ENCODE measurements around the gene FBXO38. TPM values are rescaled to one million over a fixed set of nuclear protein-coding genes. Genes with fewer than 3 reads are reported as not detected.
A peak's percentile ranks its signal among the peaks of the same experiment; 100 is the strongest.

The FBXO38 gene
- total RNA-seq, 4 donors from 2014 or later = 70.0 to 182 (median 79.3) TPM

GRCh38 chr5:148343046-148343407 is 40.7 kb upstream of the FBXO38 start:
- no peaks in the 10 kb centered on the region for H3K9me3 ChIP-seq
- peak; percentile 63 for DNase-seq
- intact Hi-C loops (cut with DNase I; ENCODE audit: low total_unique reads) (no loop called here), in situ Hi-C loops (cut with MboI; ENCODE audit: low pct_ligation_motif_present in 1 of 4, low pct_unique_long_range_greater_than_20kb in 1 of 4, low sequenced_read_pairs in 3 of 4) (no loop called here)
- no peak for TF ChIP-seq POLR2AphosphoS5 (IDR thresholded peaks at IDR 0.05)
- TF ChIP-seq CTCF (IDR thresholded peaks at IDR 0.05) = no peak
- TF ChIP-seq EP300 (IDR thresholded peaks at IDR 0.05; ENCODE audit: low read depth) = no peak
- TF ChIP-seq POLR2A (IDR thresholded peaks at IDR 0.05) = no peak
- H3K4me1 ChIP-seq = peaks cover 0 to 11% (median 4%) of the 10 kb centered on the region in 4 donors
- H3K27me3 ChIP-seq = no peaks in the 10 kb centered on the region
- H3K4me3 ChIP-seq = no peak overlapping the region
- H3K36me3 ChIP-seq = no peaks in the 10 kb centered on the region
- WGBS, 2 donors (ENCODE audit: low coverage in 1 of 2) = 53 to 63% methylated on average over 2 of the region's 2 CpGs
- H3K27ac ChIP-seq = peak overlapping the region in 3 of 4 donors; percentile 15 to 54 (median 48)

DNA sequence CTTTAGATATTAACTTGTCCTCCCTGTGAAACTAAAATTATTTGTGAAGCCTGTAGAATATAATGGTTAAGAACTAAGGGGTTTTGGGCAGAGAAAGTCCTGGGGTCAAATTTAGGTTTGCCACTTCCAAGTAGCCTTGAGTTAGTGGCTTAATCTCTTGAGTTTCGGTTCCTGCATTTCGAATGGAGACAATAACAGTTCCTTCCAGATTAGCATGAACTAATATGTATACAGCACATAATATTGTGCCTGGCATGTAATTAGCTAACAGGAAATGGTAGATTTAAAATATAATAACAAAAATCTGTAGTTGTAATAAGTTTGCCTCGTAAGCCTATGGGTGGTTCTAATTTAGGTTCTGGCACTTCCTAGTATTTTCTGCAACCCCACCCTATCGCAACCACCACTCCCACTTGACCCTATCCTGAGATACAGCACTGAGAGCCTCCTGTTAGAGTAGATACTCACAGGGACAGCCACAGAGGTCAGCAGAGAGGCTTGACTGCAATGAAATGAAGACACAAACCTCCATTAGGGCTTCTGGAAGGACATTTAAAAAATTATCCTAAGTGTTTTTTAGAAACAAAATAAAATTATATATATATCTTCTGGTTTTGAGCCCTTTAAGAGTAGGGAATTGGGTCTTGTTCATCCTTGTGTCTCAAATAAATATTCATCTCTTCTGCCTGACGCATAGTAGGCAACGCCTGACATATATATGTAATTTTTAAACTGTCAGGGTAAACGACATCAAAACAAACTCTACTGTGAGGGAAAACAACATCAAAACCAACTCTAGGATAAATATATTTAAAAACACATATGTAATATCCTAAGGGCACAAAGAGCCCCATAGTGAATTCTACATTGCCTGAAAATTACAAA is 39.9 kb upstream of the FBXO38 start:
- WGBS, 2 donors (ENCODE audit: low coverage in 1 of 2) = 74 to 76% methylated on average over 7 of the region's 7 CpGs
- H3K27ac ChIP-seq = peak overlapping the region in 3 of 4 donors; percentile 15 to 54 (median 48)

DNA sequence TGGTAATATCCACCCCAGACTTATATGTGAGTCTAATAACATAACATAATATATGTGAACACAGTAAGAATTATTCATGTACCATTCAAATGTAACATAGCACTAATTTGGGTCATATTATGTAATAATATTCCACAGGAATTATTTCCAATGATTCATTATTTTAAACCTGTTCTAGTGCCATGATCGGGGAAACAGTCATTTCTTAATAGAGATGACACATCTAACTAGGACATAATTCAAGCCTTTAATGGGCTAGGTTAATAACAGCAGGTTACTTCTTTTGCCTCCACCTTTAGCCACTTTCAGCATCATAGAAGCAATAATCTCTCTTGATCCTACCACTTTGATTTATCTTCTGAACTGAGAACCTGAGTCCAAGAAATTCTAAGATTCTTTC is 36.1 kb upstream of the FBXO38 start:
- no peaks in the 10 kb centered on the region for H3K27me3 ChIP-seq
- H3K4me1 ChIP-seq = peaks cover 0 to 11% (median 4%) of the 10 kb centered on the region in 4 donors
- no peak overlapping the region for H3K4me3 ChIP-seq
- intact Hi-C loops (cut with DNase I; ENCODE audit: low total_unique reads) (no loop called here), in situ Hi-C loops (cut with MboI; ENCODE audit: low pct_ligation_motif_present in 1 of 4, low pct_unique_long_range_greater_than_20kb in 1 of 4, low sequenced_read_pairs in 3 of 4) (no loop called here)
- no peak for DNase-seq
- no peaks in the 10 kb centered on the region for H3K9me3 ChIP-seq
- no peak overlapping the region for H3K27ac ChIP-seq
- no peaks in the 10 kb centered on the region for H3K36me3 ChIP-seq
- TF ChIP-seq EP300 (IDR thresholded peaks at IDR 0.05; ENCODE audit: low read depth) = no peak
- no peak for TF ChIP-seq CTCF (IDR thresholded peaks at IDR 0.05)
- no peak for TF ChIP-seq POLR2AphosphoS5 (IDR thresholded peaks at IDR 0.05)
- TF ChIP-seq POLR2A (IDR thresholded peaks at IDR 0.05) = no peak
- 75 to 79% methylated on average over 1 of the region's 1 CpG for WGBS, 2 donors (ENCODE audit: low coverage in 1 of 2)

More for the DNA sequence above, 39.9 kb upstream of the FBXO38 start:
- in situ Hi-C loops (cut with MboI; ENCODE audit: low pct_ligation_motif_present in 1 of 4, low pct_unique_long_range_greater_than_20kb in 1 of 4, low sequenced_read_pairs in 3 of 4) (no loop called here), intact Hi-C loops (cut with DNase I; ENCODE audit: low total_unique reads) (no loop called here)
- Histone ChIP-seq H3K4me3 (no peak overlapping the region), H3K27me3 (no peaks in the 10 kb centered on the region), H3K4me1 (peaks cover 0 to 11% (median 4%) of the 10 kb centered on the region in 4 donors), H3K36me3 (no peaks in the 10 kb centered on the region), H3K9me3 (no peaks in the 10 kb centered on the region)
- DNase-seq = no peak
- no peak for TF ChIP-seq POLR2AphosphoS5 (IDR thresholded peaks at IDR 0.05)
- no peak for TF ChIP-seq CTCF (IDR thresholded peaks at IDR 0.05)
- no peak for TF ChIP-seq EP300 (IDR thresholded peaks at IDR 0.05; ENCODE audit: low read depth)
- TF ChIP-seq POLR2A (IDR thresholded peaks at IDR 0.05) = no peak

DNA sequence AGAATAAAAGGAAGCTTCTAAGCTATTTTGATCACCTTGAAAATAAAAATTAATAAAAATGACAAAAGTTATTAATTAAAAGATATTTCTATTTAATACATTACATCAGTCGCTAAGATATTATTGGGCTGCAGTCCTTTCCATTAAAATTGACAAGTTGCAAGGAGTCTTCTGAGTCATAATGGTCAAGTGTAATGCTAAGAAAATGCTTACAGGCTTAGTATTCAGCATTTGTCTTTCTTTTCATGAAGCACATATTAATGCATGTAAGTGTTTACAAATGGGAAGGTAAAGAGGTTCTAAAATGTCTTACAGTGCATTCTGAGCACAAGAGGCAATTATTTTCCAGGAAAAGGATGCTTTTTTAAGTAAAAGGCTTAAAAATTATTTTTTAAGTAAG is 31.1 kb upstream of the FBXO38 start:
- intact Hi-C loops (cut with DNase I; ENCODE audit: low total_unique reads) (no loop called here), in situ Hi-C loops (cut with MboI; ENCODE audit: low pct_ligation_motif_present in 1 of 4, low pct_unique_long_range_greater_than_20kb in 1 of 4, low sequenced_read_pairs in 3 of 4) (loop anchor here in 2 of 4 donors (25.0 kb wide), 1 partner anchor 165 kb away; no protein-coding TSS in a partner anchor)
- Histone ChIP-seq H3K4me1 (no peaks in the 10 kb centered on the region), H3K27me3 (no peaks in the 10 kb centered on the region), H3K4me3 (no peak overlapping the region), H3K27ac (no peak overlapping the region), H3K36me3 (no peaks in the 10 kb centered on the region), H3K9me3 (no peaks in the 10 kb centered on the region)
- DNase-seq = no peak
- TF ChIP-seq EP300 (IDR thresholded peaks at IDR 0.05; ENCODE audit: low read depth) (no peak), CTCF (IDR thresholded peaks at IDR 0.05) (no peak), POLR2A (IDR thresholded peaks at IDR 0.05) (no peak), POLR2AphosphoS5 (IDR thresholded peaks at IDR 0.05) (no peak)
- 82 to 96% methylated on average over 1 of the region's 1 CpG for WGBS, 2 donors (ENCODE audit: low coverage in 1 of 2)
